ENCODE results near the gene MRC2.

Gene MRC2

GRCh38 chr17:62727916-62728672 is 100.6 kb downstream of the MRC2 start:
- DNase-seq = no peak

GRCh38 chr17:62732125-62732524 is 104.7 kb downstream of the MRC2 start:
- DNase-seq = no peak

GRCh38 chr17:62735044-62735651 is 107.7 kb downstream of the MRC2 start:
- no peak for DNase-seq

GRCh38 chr17:62737513-62737912 is 110.0 kb downstream of the MRC2 start:
- no peak for DNase-seq

GRCh38 chr17:62738281-62738680 is 110.8 kb downstream of the MRC2 start:
- DNase-seq = no peak

GRCh38 chr17:62739645-62740388 is 112.3 kb downstream of the MRC2 start:
- DNase-seq = no peak

- DNase-seq = no peak
These were observed 113.8 kb downstream of the MRC2 start for GRCh38 chr17:62741290-62741689.
